Mucosa of descending colon (tissue), 3 donors: ENCODE data around the gene CISD3. TPM values are rescaled to one million over a fixed set of nuclear protein-coding genes. Genes with fewer than 3 reads are reported as not detected.

Source experiments
- ATAC-seq: fragments of 200-7000 bp; cut with Tn5 transposase; one replicate; pipeline ENCODE4 v1.9.1; 2020; ENCODE audit warnings: mild to moderate bottlenecking, moderate library complexity
- DNase-seq, 3 donors: peaks; one replicate each; pipeline ENCODE4 v3.0.0-alpha.2; 2020
- H3K36me3 ChIP-seq: fragments of 200-600 bp; one replicate; pipeline ENCODE4 v1.8.0; 2021; ENCODE audit warnings: low read depth, mild to moderate bottlenecking
- H3K4me1 ChIP-seq: fragments of 200-600 bp; one replicate; pipeline ENCODE4 v1.8.0; 2021; ENCODE audit warnings: low read depth, mild to moderate bottlenecking
- H3K4me3 ChIP-seq: fragments of 200-600 bp; one replicate; pipeline ENCODE4 v1.8.0; 2021; ENCODE audit warnings: mild to moderate bottlenecking
- H3K9me3 ChIP-seq: fragments of 200-600 bp; one replicate; pipeline ENCODE4 v1.8.0; 2021; ENCODE audit warnings: mild to moderate bottlenecking
- intact Hi-C, 2 donors: fragments of 100-400 bp; cut with DNase I in 1 of 2; cut with micrococcal nuclease in 1 of 2; formaldehyde crosslinking; loops; one replicate each; pipeline versions ENCODE4 v1.11.0 to v1.11.1; 2022; cut with DNase I, micrococcal nuclease
- total RNA-seq, 3 donors: library from RNA; stranded (reverse); fragmentation: NEBNext Ultra II Directional in 2 of 3; extraction: Animal tissue kit (Norgen Biotek cat#: 25700) in 2 of 3; gene quantifications; one replicate each; pipeline versions ENCODE4 v1.2.1 to v1.2.4, GENCODE V29; 2021 to 2023
- TF ChIP-seq, protein P1 (sequence below): fragments of 200-600 bp; IDR thresholded peaks from one replicate; pipeline ENCODE4 v1.8.0; 2022; ENCODE audit warnings: antibody characterized with exemption, mild to moderate bottlenecking
- donor health status: DM: no; HTN: no; CAD: no; lungs with moderate emphysema.
- donor health status: DM: no; HTN: no; CAD: no.
- donor health status: DM: no; HTN: yes; CAD: no.

CISD3 gene
- total RNA-seq, 3 donors from 2014 or later = 60.8 to 101 (median 91.8) TPM

DNA sequence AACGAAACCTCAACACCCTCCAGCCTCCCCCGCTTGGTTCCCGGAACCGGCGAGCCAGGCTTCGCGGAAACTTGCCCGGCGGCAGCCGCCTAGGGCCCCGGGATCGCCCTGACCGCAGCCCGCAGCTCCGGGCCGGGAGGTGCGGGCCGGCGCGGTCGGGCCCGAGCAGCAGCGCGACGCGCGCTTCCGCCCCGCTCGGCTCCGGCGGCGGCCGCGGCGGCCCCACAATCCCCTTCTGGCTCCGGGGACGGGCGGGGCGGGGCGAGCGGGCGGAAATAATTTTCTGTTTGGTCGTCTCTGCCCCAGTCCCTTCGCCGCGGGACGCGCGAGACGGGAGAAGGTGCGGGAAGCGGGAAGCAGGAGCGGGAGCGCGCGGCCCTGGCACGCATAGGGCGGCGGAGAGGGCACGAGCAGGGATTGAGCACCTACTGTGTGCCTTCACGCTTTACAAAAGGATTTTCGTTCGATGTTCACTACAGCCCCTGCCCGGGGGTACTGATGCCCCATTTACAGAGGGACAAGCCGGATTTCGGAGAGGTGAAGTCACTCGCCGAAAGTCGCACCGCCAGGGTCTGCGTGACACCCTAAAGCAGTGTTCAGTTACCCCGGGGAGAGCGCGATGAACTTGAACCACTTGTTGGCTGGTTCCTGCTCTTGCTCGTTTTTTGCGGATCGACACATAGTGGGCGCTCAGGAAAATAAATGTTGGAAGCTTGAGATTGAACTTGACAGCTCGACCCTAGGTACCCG lies 27.8 kb upstream of the CISD3 start:
- no peaks in the 10 kb centered on the region for H3K36me3 ChIP-seq
- TF ChIP-seq, protein P1, sequence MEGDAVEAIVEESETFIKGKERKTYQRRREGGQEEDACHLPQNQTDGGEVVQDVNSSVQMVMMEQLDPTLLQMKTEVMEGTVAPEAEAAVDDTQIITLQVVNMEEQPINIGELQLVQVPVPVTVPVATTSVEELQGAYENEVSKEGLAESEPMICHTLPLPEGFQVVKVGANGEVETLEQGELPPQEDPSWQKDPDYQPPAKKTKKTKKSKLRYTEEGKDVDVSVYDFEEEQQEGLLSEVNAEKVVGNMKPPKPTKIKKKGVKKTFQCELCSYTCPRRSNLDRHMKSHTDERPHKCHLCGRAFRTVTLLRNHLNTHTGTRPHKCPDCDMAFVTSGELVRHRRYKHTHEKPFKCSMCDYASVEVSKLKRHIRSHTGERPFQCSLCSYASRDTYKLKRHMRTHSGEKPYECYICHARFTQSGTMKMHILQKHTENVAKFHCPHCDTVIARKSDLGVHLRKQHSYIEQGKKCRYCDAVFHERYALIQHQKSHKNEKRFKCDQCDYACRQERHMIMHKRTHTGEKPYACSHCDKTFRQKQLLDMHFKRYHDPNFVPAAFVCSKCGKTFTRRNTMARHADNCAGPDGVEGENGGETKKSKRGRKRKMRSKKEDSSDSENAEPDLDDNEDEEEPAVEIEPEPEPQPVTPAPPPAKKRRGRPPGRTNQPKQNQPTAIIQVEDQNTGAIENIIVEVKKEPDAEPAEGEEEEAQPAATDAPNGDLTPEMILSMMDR = no peak
- intact Hi-C loops = no loop called here
- H3K9me3 ChIP-seq = no peaks in the 10 kb centered on the region
- ATAC-seq (peak; percentile 68), DNase-seq (peak; percentile 91 to 94 (median 94))
- H3K4me3 ChIP-seq = peak overlapping the region; percentile 61
- H3K4me1 ChIP-seq = peaks cover 11% of the 10 kb centered on the region

DNA sequence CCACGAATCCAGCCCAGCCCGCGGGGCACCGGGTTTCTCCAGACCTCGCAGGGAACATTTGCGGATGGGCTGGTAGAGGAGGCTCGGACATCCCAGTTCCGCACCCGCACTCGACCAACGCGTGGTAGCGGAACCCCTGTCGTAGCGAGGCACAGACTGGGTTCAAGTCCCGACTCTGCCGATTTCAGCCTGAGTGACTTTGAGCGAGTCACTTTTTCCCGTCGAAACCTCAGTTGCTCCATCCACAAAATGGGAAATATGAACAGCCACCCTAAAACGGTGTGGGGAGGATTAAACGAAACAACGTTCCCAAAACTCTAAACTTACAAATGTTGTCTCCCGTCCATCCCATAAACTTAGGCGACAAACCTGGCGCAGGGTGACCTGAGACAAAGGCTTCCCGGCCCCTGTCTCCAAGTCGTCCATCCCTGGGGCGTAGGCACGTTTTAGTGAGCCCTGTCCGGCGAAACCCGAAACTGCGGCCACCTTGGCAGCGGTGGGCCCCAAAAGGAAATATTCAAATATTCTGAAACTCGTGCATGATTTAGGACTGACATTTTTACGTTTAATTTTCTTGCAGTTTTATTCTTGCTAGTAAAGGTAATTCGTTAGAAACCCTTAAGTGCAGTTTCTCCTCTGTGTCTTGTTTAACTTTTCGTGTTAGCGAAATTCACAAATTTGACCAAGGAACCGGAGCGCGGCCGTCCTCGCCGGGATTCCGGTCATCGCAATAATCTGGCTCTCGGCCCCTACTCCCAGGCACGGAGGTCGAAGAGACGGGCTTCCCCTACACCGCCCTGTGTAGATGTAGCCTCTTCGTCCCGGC lies 27.0 kb upstream of the CISD3 start:
- DNase-seq = peak; percentile 55 to 79 (median 73)
- Histone ChIP-seq H3K4me1 (peaks cover 12% of the 10 kb centered on the region), H3K4me3 (peak overlapping the region; percentile 61), H3K36me3 (no peaks in the 10 kb centered on the region), H3K9me3 (no peaks in the 10 kb centered on the region)
- intact Hi-C loops = no loop called here
- ATAC-seq = peak; percentile 0
- TF ChIP-seq, protein P1 = no peak

DNA sequence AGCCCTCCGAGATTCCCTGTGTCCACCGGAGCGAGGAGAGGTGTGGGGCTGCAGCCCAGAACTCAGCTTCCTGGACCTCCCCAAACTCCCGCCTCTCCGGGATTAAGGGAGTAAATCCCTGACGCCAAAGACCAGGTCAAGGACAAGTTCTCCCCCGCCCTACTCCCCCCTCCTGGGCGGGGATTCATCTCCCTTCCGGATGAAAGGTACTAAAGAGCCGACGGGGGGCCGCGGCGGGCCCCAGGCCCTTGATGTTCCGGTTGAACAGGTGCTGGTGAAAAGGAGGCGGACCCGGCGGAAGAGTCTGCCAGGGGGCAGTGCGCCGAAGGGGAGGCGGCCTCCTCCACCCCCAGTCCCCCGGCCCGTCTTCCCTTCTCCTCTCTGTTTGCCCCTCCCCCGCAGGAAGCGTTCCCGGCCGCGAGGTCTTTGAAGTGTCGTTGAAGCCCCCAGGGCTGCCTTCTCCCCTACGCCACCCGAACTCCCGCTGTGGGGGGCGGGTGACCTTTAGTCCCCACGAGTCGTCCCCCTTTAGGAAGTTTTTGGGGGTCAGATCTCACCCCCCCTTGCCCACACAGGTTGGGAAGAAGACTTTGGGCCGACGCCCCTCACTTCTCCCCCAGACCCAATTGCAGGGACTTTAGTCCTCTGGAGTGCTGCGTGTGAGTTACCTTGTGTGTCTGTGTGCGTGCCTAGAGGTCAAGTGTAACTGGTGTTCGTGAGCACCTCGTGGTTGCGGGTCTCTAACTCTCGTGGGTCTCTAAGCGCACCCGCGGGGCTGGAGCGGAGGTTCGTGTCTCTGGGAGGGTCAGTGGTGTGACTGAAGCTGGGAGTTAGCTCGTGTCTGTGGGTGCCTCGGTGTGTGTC lies 26.2 kb upstream of the CISD3 start:
- H3K4me1 ChIP-seq = peaks cover 12% of the 10 kb centered on the region
- no peaks in the 10 kb centered on the region for H3K9me3 ChIP-seq
- no peaks in the 10 kb centered on the region for H3K36me3 ChIP-seq
- peak; percentile 94 to 96 (median 94) for DNase-seq
- intact Hi-C loops = no loop called here
- TF ChIP-seq, protein P1 = no peak
- peak; percentile 61 for ATAC-seq
- peak overlapping the region; percentile 61 for H3K4me3 ChIP-seq

DNA sequence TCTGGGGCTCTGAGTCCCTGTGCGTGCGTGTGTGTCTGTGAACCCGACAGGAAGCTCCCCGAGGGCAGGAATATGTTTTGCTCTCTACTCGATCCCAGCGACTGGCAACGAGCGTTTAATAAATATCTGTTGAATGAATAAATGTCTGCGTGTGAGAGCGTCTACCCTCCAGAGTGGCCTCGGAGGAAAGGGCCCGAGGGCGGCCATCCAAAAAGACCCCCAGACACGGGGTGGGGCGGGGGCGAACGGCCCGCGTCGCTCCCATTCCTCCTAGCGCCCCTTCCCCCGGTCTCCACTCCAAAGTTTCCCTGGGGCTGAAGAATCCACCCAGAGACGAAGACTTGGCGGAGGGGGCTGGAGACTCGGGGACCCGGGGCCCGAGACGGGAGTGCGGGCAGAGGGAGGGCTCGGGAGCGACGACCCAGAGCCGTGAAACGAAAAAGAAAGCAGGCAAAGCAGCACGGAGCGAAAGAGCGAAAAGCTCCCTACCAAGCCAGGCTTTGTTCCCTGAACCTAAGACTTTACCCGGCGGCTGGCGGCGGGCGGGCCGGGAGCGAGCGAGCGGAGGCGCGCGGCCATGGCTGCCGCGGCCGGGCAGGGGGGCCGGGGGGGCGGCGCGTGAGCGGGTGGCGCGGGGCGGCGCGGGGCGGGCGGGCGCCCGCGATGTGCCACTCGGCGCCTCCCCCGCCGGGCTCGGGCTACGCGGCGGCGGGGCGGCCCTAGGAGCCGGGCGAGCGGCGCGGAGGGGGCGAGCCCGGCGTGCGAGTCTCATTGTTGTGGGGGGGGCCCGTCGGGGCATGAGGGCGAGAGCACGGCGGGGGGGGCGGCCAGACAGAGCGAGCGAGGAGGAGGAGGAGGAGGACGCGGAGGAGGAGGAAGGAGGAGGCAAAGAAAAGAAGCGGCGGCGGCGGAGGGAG lies 25.3 kb upstream of the CISD3 start, which contains the start of gene MLLT6:
TSS of gene MLLT6 (plus strand) at position 668 of the 917 bp plus-strand sequence. CDS start 360 bp downstream, outside the sequence.
- TF ChIP-seq, protein P1 = no peak
- Histone ChIP-seq H3K36me3 (no peaks in the 10 kb centered on the region), H3K9me3 (no peaks in the 10 kb centered on the region), H3K4me3 (peak within 1 kb of the TSS; percentile 68), H3K4me1 (peaks cover 12% of the 10 kb centered on the region)
- intact Hi-C loops = no loop called here
- DNase-seq = peak; percentile 83 to 89 (median 87)
- peak; percentile 44 for ATAC-seq
